Measurements from ENCODE around the gene STAP1.

Gene STAP1

DNA sequence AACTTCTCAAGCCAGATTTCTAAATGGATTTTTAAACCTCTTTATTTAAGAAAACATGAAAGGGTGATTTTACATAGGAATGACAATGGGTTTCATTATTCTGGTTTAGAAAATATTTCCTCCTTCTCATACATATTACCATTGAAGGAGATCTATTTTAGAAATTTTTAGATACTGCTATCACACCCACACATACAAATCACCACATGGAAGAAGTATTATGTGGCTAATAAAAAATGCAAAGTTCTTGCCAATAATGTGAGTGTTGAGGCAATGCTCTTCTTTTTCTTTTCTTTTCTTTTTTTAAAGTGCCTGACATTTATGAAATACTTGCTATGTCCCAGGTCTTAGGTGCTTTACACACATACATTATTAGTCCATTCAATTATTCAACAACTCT is 6.8 kb downstream of the STAP1 start:
- DNase-seq = no peak

- no peak for DNase-seq
Measured at GRCh38 chr4:67566335-67566734, 7.8 kb downstream of the STAP1 start.

DNA sequence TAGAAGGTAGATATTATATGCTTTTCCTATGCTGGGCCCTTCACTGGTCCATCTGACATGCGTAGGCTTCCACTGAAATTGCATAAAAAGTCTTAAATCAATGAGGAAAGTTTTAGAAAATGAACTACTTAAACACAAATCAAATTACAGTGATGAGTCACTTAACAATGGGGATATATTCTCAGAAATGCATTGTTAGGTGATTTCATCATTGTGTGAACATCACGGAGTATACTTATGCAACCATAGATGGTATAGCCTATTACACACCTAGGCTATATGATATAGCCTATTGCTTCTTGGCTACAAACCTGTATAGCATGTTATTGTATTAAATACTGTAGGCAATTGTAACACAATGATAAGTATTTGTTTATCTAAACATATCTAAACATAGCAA is 10.3 kb downstream of the STAP1 start:
- peak; percentile 30 for DNase-seq

DNA sequence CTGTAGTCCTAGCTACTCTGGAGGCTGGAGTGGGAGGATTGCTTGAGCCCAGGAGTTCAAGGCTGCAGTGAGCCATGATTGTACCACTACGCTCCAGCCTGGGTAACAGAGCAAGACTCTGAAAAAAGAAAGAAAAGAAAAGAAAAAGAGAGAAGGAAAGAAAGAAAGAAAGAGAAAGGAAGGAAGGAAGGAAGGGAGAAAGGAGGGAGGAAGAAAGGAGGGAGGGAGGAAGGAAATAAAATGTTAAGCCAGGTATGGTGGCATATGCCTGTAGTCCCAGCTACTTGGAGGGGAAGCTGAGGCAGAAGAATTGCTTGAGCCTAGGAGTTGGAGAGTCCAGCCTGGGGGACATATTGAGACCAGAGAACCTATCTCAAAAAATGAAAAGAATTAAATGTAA is 12.0 kb downstream of the STAP1 start:
- no peak for DNase-seq

- no peak for DNase-seq
Measured at GRCh38 chr4:67571975-67572374, 13.4 kb downstream of the STAP1 start.

- no peak for DNase-seq
Measured at GRCh38 chr4:67573193-67573592, 14.7 kb downstream of the STAP1 start.

DNA sequence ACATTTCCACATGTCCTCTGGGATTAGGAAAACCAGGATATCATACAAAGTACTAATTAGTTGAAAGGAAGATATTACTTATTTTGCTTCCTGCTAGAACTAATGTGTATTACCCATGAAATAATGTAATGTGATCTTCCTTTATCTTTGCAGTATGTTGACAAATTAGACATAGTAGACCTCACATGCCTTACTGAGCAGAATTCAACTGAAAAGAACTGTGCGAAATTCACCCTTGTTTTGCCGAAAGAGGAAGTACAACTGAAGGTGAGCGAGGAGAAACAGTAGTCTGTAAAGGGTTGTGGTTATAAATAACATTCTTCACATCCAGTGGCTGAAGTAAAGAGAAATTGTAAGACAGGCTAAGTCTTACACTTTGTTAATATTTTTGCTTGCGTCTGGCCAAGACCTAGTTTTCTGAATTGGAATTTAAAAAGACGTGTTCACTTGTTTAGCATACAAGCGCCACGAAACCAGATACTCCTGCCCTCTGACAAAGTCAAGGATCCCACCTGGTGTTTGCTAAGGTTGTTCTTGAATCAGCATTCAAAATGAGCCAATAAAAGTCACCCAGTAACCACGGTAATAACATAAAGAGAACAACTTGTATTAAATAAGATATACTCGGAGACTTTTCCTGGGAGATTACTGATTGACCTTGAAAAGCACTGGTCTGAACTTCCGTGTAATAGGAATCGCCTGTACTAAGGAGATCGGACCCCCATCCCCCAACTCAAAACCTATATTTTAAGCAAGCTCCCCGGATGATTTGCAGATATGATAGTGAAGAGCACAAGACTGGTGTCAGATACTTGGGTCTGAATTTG is 16.9 kb downstream of the STAP1 start:
- DNase-seq = no peak

DNA sequence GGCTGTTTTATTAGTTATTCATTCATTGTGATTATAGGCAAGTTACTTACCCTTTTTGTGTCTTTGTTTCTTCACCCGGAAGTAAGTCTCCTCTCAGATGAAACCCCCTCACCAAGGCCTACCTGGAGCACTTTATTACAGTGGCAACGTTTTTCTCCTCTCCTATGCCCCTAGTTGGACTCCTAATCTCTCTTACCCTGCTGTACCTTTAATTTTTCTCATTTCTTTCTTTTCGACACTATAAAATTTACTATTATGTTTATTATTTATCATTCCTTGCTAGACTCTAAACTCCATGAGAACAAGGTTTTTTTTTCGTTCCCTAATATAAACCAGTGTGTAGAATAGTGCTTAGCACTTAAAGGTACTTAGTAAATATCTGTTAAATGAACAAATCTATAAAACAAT is 17.5 kb downstream of the STAP1 start:
- no peak for DNase-seq

DNA sequence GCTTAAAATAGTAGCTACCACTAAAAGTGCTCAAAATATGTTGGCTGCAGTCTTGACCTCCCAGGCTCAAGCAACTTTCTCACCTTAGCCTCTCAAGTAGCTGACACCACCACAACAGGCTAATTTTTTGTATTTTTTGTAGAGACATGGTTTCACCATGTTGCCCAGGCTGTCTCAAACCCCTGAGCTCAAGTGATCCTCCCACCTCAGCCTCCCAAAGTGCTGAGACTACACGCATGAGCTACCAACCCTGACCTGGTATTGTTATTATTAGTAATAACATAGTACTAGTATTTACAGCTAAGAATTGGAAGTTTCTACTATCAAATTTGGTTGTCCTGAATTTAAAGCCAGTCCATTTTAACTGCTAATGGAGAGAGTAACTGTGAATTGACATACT is 18.0 kb downstream of the STAP1 start:
- no peak for DNase-seq

- no peak for DNase-seq
Measured at GRCh38 chr4:67580577-67580976, 22.1 kb downstream of the STAP1 start.

GRCh38 chr4:67581208-67581857 is 22.8 kb downstream of the STAP1 start:
- no peak for DNase-seq

GRCh38 chr4:67581913-67582312 is 23.4 kb downstream of the STAP1 start:
- no peak for DNase-seq

- DNase-seq = no peak
Measured at GRCh38 chr4:67584496-67584895, 26.0 kb downstream of the STAP1 start.

DNA sequence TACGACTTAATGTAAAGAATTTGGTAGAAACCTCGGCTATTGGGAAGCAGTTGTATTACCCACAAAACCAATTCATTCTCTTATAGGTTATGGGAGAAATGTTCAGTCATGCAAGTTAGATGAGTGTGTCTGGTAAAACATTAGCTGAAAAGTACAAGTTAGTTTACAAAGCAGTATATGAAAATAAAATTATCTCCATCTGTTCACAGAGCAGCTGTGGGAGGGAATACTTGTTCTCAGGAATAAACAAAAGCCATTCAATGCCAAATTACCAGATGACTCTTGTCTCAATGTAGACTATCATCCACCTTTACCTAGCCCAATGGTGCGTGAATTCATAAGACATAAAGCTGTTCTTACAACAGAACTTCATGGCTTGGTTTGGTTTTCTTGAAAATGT is 28.6 kb downstream of the STAP1 start:
- DNase-seq = no peak

DNA sequence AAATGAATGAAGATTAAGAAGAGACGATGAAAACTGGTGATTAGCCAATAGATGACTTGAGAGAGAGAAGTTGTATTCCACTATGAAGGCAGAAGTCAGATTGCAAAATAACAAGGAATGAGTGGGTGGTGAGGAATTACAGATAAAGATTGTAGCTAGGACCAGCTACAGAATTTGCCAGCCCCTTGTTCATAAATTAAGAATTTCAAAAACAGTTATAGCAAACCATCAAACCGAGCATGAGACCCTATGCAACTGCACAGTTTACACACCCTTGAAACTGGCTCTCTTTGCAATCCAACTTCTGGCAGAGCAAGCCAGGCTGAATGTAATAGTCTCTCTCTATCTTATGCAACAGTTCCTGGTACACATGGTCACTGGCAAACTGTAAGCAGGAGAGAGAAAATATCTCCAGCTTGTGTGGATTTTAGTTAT is 35.2 kb downstream of the STAP1 start:
- DNase-seq = peak; percentile 79

DNA sequence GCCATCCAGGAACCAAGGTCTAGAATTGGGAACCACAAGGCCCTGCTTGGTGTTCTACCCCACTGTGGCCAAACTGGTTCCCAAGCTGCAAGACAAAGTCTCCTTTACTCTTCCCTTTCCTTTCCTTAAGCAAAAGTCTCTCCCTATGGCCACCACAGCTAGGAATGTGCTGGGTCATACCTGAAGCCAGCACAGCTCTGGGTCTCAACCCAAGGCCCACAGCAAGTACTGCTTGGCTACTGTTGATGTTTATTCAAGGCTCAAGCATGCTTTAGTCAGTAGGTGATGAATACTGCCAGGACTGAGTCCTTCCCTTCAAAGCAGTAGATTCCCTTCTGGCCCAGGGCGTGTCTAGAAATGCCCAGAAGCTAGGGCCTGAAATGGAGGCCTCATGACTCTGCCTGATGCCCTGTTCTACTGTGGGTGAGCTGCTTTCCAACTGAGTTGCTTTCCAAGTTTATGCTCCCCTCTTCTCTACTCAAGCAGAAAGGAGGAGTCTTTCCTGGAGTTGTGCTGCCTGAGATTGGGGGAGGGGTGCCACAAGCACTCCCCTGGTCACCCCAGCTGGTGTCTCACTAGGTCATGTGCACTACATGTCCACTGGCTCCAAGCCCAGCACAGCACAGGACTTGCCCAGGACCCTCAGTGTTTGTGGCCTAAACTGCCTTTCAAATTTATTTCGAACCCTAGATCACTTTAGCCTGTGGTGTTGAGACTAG is 44.9 kb downstream of the STAP1 start:
- no peak for DNase-seq

- no peak for DNase-seq
Measured at GRCh38 chr4:67604029-67604381, 45.5 kb downstream of the STAP1 start.

- no peak for DNase-seq
Measured at GRCh38 chr4:67604749-67605148, 46.2 kb downstream of the STAP1 start.

DNA sequence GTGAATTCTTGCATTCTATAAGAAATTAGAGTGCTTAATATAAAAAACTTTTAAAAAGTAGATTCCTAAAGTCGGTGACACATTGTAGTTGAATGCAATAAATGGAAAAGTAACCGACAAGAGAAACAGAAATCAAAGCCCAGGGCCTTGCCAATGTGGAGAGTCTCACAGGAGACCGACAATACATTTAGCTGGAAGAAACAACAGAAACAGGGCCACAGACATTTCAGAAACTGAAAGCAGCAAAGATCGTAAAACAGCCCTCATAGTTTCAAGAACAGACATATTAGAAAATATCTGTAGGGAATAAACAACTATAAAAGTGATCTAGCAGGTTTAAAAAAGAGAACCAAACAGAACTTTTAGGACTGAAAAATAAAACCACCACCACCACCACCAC is 49.5 kb downstream of the STAP1 start:
- no peak for DNase-seq

- no peak for DNase-seq
Measured at GRCh38 chr4:67614186-67614585, 55.7 kb downstream of the STAP1 start.

DNA sequence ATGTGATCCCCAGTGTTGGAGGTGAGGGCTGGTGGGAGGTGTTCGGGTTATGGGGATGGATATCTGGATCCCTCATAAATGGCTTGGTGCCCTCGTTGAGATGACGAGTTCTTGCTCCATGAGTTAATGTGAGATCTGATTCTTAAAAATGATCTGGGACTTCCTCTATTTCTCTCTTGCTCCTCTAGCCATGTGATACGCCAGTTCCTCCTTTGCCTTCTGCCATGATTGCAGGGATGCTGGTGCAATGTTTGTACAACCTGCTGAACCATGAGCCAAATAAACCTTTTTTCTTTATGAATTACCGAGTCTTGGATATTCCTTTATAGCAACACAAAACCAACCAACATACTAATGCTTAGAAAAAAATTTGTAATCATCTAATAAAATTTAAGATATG is 56.6 kb downstream of the STAP1 start:
- no peak for DNase-seq

DNA sequence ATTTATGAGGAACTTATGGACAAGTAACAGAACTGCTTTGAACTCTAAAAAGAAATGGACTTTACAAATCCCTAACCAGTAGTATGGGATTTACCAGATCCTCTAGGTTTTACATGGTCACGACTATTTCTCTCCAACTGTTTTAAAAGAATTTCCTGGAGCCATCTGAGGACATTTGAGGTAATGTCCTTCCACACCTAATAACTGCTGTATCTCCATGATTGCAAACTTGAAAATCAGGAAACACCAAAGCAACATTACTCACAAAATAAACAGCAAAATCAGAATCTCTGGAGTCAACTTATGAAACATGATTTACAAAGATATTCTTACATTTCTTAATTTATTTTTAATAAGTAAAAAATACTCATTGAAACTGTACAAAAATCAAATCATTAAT is 58.0 kb downstream of the STAP1 start:
- no peak for DNase-seq

- no peak for DNase-seq
Measured at GRCh38 chr4:67624939-67625338, 66.4 kb downstream of the STAP1 start.

DNA sequence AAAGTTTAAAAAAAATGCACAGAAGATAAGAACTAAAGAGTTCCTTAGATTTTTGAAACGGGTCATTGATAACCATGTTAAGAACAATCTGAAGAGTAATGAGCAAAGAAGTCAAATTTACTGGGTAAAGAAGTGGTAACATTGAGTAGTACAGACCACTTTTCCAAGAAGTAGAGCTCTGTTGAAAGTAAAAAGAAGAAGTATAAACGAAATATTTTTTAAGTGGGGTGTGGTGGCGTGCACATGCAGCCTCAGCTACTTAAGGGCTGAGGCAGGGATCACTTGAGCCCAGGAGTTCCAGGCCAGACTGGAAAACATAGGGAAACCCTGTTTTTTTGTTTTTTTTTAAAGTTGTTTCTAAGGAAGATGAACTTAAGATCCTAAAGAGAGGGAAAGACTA is 74.0 kb downstream of the STAP1 start:
- no peak for DNase-seq
